Measurements from ENCODE around the gene PRR19.

The PRR19 gene

DNA sequence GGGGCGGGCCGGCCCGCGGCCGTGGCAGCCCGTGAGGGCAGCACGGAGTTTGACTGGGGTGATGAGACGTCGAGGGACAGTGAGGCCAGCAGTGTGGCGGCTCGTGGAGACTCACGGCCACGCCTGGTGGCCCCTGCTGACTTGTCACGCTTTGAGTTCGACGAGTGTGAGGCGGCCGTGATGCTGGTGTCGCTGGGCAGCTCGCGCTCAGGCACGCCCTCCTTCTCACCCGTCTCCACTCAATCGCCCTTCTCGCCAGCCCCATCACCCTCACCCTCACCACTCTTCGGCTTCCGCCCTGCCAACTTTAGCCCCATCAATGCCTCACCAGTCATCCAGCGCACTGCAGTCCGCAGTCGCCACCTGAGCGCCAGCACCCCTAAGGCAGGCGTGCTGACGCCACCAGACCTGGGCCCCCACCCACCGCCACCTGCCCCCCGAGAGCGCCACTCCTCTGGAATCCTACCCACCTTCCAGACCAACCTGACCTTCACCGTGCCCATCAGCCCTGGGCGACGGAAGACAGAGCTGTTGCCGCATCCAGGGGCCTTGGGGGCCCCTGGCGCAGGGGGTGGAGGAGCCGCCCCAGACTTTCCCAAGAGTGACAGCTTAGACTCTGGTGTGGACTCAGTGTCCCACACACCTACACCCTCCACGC is 28.4 kb upstream of the PRR19 start:
- Histone ChIP-seq H3K79me2 (ENCODE audit: insufficient read depth, low read length) (peaks cover 39% of the 10 kb centered on the region), H3K27me3 (ENCODE audit: insufficient read depth, low read length, poor library complexity, severe bottlenecking) (no peaks in the 10 kb centered on the region), H3K4me1 (ENCODE audit: insufficient read depth, low read length, poor library complexity, severe bottlenecking) (peaks cover 18% of the 10 kb centered on the region), H2AFZ (ENCODE audit: low read length) (no peak overlapping the region), H3K9me3 (ENCODE audit: insufficient read depth, low read depth, low read length) (no peaks in the 10 kb centered on the region), H3K36me3 (ENCODE audit: insufficient read depth, low read length) (0 out of 2 replicates have a peak, but pooled peaks cover 3% of the 10 kb centered on the region), H3K4me3 (ENCODE audit: low read length, poor library complexity, severe bottlenecking) (no peak overlapping the region), H4K20me1 (ENCODE audit: insufficient read depth, low read length, poor library complexity, severe bottlenecking) (no peaks in the 10 kb centered on the region), H3K9me2 (replicated peaks; ENCODE audit: low read depth, low read length) (no peaks in the 10 kb centered on the region), H3F3A (ENCODE audit: low read depth) (no peaks in the 10 kb centered on the region), H3K9ac (ENCODE audit: low read depth, low read length, poor library complexity, severe bottlenecking) (no peak overlapping the region), H3K4me2 (ENCODE audit: low read depth, low read length, poor library complexity, severe bottlenecking) (no peak overlapping the region)
- no peak for TF ChIP-seq EZH2phosphoT487 (IDR thresholded peaks at IDR 0.05; ENCODE audit: borderline replicate concordance)
- TF ChIP-seq, protein P1, sequence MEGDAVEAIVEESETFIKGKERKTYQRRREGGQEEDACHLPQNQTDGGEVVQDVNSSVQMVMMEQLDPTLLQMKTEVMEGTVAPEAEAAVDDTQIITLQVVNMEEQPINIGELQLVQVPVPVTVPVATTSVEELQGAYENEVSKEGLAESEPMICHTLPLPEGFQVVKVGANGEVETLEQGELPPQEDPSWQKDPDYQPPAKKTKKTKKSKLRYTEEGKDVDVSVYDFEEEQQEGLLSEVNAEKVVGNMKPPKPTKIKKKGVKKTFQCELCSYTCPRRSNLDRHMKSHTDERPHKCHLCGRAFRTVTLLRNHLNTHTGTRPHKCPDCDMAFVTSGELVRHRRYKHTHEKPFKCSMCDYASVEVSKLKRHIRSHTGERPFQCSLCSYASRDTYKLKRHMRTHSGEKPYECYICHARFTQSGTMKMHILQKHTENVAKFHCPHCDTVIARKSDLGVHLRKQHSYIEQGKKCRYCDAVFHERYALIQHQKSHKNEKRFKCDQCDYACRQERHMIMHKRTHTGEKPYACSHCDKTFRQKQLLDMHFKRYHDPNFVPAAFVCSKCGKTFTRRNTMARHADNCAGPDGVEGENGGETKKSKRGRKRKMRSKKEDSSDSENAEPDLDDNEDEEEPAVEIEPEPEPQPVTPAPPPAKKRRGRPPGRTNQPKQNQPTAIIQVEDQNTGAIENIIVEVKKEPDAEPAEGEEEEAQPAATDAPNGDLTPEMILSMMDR (conservative IDR thresholded peaks at IDR 0.05; ENCODE audit: low read length) = no peak

DNA sequence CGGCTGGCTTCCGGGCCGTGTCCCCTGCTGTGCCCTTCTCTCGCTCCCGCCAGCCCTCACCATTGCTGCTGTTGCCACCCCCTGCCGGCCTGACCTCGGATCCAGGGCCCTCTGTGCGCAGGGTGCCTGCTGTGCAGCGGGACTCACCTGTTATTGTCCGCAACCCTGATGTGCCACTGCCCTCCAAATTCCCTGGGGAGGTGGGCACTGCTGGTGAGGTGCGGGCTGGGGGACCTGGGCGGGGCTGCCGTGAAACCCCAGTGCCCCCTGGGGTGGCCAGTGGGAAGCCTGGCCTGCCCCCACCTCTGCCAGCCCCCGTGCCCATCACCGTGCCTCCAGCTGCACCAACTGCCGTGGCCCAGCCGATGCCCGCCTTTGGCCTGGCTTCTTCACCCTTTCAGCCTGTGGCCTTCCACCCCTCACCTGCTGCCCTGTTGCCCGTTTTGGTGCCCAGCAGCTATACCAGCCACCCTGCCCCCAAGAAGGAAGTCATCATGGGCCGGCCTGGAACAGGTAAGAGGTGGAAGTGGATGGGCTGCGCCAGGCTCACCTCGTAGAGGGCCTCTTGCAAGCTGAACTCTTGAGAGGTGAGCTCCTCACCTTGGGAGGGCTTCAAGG is 27.8 kb upstream of the PRR19 start:
- H3K9me3 ChIP-seq (ENCODE audit: insufficient read depth, low read depth, low read length) = no peaks in the 10 kb centered on the region
- peak overlapping the region; percentile 31 for H3K4me2 ChIP-seq (ENCODE audit: low read depth, low read length, poor library complexity, severe bottlenecking)
- TF ChIP-seq, protein P1 (conservative IDR thresholded peaks at IDR 0.05; ENCODE audit: low read length) = no peak
- TF ChIP-seq EZH2phosphoT487 (IDR thresholded peaks at IDR 0.05; ENCODE audit: borderline replicate concordance) = no peak
- H3K9ac ChIP-seq (ENCODE audit: low read depth, low read length, poor library complexity, severe bottlenecking) = no peak overlapping the region
- peaks cover 43% of the 10 kb centered on the region for H3K79me2 ChIP-seq (ENCODE audit: insufficient read depth, low read length)
- H3K4me1 ChIP-seq (ENCODE audit: insufficient read depth, low read length, poor library complexity, severe bottlenecking) = peaks cover 25% of the 10 kb centered on the region
- H3K4me3 ChIP-seq (ENCODE audit: low read length, poor library complexity, severe bottlenecking) = no peak overlapping the region
- H3K27me3 ChIP-seq (ENCODE audit: insufficient read depth, low read length, poor library complexity, severe bottlenecking) = no peaks in the 10 kb centered on the region
- H3K36me3 ChIP-seq (ENCODE audit: insufficient read depth, low read length) = 0 out of 2 replicates have a peak, but pooled peaks cover 3% of the 10 kb centered on the region
- H3K9me2 ChIP-seq (replicated peaks; ENCODE audit: low read depth, low read length) = no peaks in the 10 kb centered on the region
- no peaks in the 10 kb centered on the region for H4K20me1 ChIP-seq (ENCODE audit: insufficient read depth, low read length, poor library complexity, severe bottlenecking)
- no peaks in the 10 kb centered on the region for H3F3A ChIP-seq (ENCODE audit: low read depth)
- H2AFZ ChIP-seq (ENCODE audit: low read length) = no peak overlapping the region

DNA sequence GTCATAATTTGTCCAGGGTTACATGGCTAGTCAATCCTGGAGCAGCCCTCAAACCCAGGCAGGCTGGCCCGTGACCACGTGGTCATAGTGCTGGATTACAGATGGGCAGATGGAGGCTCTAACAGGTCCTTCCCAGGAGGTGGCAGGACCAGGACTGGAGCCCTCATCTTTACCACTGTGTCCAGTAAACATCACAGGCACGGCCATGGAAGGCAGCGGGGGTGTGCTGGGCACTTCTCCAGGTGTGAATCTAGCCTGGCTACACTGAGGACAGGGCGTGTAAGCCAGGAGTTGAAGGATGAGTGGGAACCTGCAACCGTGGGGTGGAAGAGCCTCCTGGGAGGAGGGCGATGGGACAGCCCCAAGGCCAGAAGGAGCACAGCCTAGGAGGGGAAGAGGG is 26.8 kb upstream of the PRR19 start:
- Histone ChIP-seq H2AFZ (ENCODE audit: low read length) (no peak overlapping the region), H3F3A (ENCODE audit: low read depth) (no peaks in the 10 kb centered on the region), H4K20me1 (ENCODE audit: insufficient read depth, low read length, poor library complexity, severe bottlenecking) (no peaks in the 10 kb centered on the region), H3K36me3 (ENCODE audit: insufficient read depth, low read length) (0 out of 2 replicates have a peak, but pooled peaks cover 3% of the 10 kb centered on the region), H3K9ac (ENCODE audit: low read depth, low read length, poor library complexity, severe bottlenecking) (no peak overlapping the region), H3K4me1 (ENCODE audit: insufficient read depth, low read length, poor library complexity, severe bottlenecking) (peaks cover 24% of the 10 kb centered on the region), H3K4me2 (ENCODE audit: low read depth, low read length, poor library complexity, severe bottlenecking) (peak overlapping the region; percentile 31), H3K27me3 (ENCODE audit: insufficient read depth, low read length, poor library complexity, severe bottlenecking) (no peaks in the 10 kb centered on the region), H3K79me2 (ENCODE audit: insufficient read depth, low read length) (peaks cover 35% of the 10 kb centered on the region), H3K9me2 (replicated peaks; ENCODE audit: low read depth, low read length) (no peaks in the 10 kb centered on the region), H3K9me3 (ENCODE audit: insufficient read depth, low read depth, low read length) (no peaks in the 10 kb centered on the region), H3K4me3 (ENCODE audit: low read length, poor library complexity, severe bottlenecking) (no peak overlapping the region)
- no peak for TF ChIP-seq EZH2phosphoT487 (IDR thresholded peaks at IDR 0.05; ENCODE audit: borderline replicate concordance)
- TF ChIP-seq, protein P1 (conservative IDR thresholded peaks at IDR 0.05; ENCODE audit: low read length) = no peak
